Measurements from ENCODE around the gene STX18. TPM values are rescaled to one million over a fixed set of nuclear protein-coding genes. Genes with fewer than 3 reads are reported as not detected.

STX18 gene
- total and polyA plus RNA-seq, 2 donors (not counting 3 experiments of a cell fraction or from before 2014, with no cell fraction given), result 30.7 to 31.2 TPM

GRCh38 chr4:4542774-4543485 lies 1.1 kb upstream of the STX18 start:
- no peaks in the 10 kb centered on the region for H3K9me1 ChIP-seq (replicated peaks; ENCODE audit: control insufficient read depth, extremely low read depth, insufficient read depth, low read length)
- no peak for TF ChIP-seq EZH2 (IDR thresholded peaks at IDR 0.05; ENCODE audit: borderline replicate concordance, low read depth, low read length, severe bottlenecking)
- TF ChIP-seq POLR2A (IDR thresholded peaks at IDR 0.05; ENCODE audit: low read depth, low read length), result no peak
- TF ChIP-seq JUN (IDR thresholded peaks at IDR 0.05; ENCODE audit: borderline replicate concordance, insufficient read depth, insufficient read length, low read depth), result no peak
- TF ChIP-seq, protein P1, sequence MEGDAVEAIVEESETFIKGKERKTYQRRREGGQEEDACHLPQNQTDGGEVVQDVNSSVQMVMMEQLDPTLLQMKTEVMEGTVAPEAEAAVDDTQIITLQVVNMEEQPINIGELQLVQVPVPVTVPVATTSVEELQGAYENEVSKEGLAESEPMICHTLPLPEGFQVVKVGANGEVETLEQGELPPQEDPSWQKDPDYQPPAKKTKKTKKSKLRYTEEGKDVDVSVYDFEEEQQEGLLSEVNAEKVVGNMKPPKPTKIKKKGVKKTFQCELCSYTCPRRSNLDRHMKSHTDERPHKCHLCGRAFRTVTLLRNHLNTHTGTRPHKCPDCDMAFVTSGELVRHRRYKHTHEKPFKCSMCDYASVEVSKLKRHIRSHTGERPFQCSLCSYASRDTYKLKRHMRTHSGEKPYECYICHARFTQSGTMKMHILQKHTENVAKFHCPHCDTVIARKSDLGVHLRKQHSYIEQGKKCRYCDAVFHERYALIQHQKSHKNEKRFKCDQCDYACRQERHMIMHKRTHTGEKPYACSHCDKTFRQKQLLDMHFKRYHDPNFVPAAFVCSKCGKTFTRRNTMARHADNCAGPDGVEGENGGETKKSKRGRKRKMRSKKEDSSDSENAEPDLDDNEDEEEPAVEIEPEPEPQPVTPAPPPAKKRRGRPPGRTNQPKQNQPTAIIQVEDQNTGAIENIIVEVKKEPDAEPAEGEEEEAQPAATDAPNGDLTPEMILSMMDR (IDR thresholded peaks at IDR 0.05; ENCODE audit: extremely low read depth in 1 of 2, insufficient read depth in 1 of 2, low read depth in 1 of 2, low read length in 2 of 2), result no peak
- TF ChIP-seq FOS (IDR thresholded peaks at IDR 0.05; ENCODE audit: borderline replicate concordance, insufficient read depth, low read length), result no peak
- H3K27ac ChIP-seq (ENCODE audit: insufficient read depth, low read depth, low read length), result no peak overlapping the region
- peak overlapping the region; percentile 99 for H2AFZ ChIP-seq (ENCODE audit: low read depth, low read length)
- peaks cover 38% of the 10 kb centered on the region for H3K79me2 ChIP-seq (ENCODE audit: control insufficient read depth, insufficient read depth, low read length)
- H3K4me1 ChIP-seq (ENCODE audit: control insufficient read depth, extremely low read depth, insufficient read depth, low read length), result peaks cover 18% of the 10 kb centered on the region
- POLR2A ChIA-PET, result no interaction called here
- dilution Hi-C loops (cut with MboI; ENCODE audit: extremely low pct_ligation_motif_present, low sequenced_read_pairs), result no loop called here
- DNase-seq (ENCODE audit: low read depth, low spot score), result no peak
- no peaks in the 10 kb centered on the region for H3K9me3 ChIP-seq (replicated peaks; ENCODE audit: control insufficient read depth, insufficient read depth, low read length)
- peak overlapping the region; percentile 88 for H3K4me2 ChIP-seq (ENCODE audit: insufficient read depth, low read length)
- intact Hi-C loops (cut with micrococcal nuclease), result loop anchor here (1.0 kb wide), 1 partner anchor 32 kb away; no protein-coding TSS in a partner anchor
- no peak for FAIRE-seq
- H3K27me3 ChIP-seq (ENCODE audit: control insufficient read depth in 2 of 2, insufficient read depth in 2 of 2, low read length in 2 of 2), result no peaks in the 10 kb centered on the region
- BruUV-seq (replicated peaks), result no TSS peak
- H3K9ac ChIP-seq (replicated peaks; ENCODE audit: extremely low read depth, insufficient read depth, low read length), result no peak overlapping the region
- no peaks in the 10 kb centered on the region for H3K36me3 ChIP-seq (ENCODE audit: control insufficient read depth in 2 of 2, extremely low read depth in 1 of 2, insufficient read depth in 2 of 2, low read length in 2 of 2)
- H3K4me3 ChIP-seq (replicated peaks in 1 of 3; ENCODE audit: insufficient read depth in 1 of 3, low read depth in 1 of 3, low read length in 3 of 3), result peak overlapping the region in 2 of 3 experiments; percentile 88 to 92
- no peaks in the 10 kb centered on the region for H4K20me1 ChIP-seq (replicated peaks; ENCODE audit: control insufficient read depth, extremely low read depth, insufficient read depth, low read length)
- CTCF ChIA-PET, result interaction anchor here (1.8 to 2.4 kb wide), 2 partner anchors 32 to 126 kb away, joined by 7 to 13 read pairs; no protein-coding TSS in a partner anchor
